Measurements from ENCODE around the gene RXRA.

Gene RXRA

DNA sequence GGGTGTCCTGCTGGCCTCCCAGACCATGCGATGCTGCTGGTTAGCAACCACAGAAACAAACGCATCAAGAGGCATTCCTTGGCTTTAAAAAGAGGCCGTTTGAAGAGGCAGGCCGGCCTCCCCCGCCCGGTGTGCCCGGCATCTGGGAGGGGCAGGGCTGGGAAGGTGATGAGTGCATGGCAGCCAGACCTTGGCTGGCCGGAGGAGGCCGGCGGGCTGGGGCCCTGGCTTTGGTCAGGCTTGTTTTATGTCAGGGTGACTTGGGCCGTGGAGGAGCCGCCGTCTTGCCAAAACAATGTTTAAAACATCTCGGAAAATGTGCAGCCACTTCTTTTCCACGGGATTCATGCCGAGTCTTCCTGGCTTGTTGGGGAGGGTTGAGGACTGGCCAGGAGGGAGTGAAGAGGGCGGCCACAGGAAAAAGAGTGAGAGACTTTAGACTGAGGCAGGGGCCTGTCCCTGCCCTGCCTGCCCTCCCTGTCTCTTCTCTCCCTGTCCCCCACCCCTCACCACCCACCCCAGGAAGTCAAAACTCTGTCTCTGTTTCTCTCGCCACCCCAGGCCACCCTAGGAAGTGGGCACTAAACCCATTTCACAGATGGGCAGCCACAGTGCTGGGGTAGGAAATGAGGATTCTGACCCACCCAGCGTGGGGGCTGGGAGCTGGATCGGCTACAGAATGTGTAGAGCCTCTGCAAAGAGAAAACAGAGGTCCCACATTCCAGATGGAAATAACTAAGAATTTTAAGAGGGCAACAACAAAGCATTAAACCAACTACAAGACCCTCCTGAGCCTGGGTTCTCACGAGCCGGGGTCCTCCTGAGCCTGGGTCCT lies 143.0 kb downstream of the RXRA start:
- no peak for DNase-seq (ENCODE audit: low read depth in 2 of 2)

DNA sequence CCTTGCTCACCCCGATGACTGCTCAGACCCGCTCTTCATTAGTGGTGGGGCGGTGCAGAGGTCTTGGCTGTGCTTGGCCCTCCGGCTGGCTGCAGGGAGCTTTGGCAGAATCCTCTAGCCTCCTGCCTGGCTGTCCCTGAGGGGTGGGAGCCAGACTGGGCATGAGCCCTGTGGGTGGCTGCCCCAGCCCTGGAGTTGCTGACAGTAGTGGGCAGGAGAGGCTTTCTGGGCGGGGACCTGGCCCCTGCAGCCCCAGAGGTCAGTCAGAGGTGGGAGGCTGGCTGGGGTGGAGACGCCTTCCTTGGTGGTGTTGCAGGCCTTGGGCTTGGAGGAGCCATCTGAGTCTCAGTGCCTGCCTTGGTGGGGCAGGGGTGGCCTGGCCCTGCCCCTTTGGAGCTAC lies 146.0 kb downstream of the RXRA start:
- DNase-seq (ENCODE audit: low read depth in 2 of 2): no peak

DNA sequence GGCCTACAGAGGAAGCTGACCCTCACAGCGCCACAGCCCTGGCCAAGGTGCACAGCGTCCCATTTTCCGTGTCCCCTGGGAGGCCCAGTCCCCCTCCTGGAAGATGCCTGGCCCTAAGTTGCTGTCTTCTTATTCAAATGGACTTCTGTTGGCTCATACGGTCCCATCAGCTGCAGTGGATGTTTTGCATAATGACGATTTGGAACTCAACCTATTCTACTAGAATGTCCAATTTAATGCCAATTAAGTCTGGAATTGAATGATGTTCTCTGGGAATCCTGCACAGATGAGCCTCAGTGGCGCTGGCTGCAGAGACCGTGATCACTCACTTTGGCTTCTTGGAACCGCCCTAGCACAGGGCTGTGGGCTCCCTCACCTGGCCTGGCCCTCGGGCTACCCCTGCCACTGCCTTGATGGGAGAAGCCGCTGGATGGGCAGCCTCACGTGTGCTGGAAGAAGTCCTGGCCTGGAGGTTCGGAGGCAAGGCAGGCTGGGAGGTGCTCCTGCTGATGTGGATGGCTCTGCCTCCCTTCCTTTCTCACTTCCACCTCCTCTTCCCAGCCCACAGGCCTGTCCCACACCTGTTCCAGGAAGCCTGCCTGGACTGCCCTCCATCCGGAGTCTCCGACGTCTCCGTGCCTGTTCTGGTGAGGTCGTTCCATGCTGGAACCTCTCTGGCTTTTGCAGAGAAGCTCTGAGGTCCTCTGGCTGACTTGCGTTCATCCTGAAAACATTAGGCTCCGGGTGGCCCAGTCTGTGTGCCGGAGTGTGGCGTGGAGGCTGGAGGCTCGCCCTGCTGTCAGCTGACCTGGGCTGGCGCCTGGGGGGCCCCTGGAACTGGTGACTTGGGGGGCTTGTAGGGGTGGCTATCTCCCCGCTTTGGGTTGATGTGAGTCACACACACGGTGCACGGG lies 147.1 kb downstream of the RXRA start:
- DNase-seq (ENCODE audit: low read depth in 2 of 2): no peak

DNA sequence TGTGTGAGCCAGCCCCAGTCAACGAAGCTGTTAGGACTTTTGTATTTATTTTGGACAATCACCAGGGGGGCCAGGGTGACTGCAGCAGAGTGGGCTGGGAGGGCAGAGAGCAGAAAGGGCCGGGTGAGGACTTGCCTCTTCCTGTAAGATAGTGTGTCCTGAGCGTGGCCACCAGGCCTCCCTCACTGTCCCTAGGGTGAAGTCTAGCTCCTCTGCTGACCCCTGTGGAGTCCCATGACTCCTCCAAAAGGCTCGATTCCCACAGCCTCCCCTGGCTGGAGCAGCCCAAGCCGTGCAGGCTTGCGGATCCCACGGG lies 147.8 kb downstream of the RXRA start:
- no peak for DNase-seq (ENCODE audit: low read depth in 2 of 2)

DNA sequence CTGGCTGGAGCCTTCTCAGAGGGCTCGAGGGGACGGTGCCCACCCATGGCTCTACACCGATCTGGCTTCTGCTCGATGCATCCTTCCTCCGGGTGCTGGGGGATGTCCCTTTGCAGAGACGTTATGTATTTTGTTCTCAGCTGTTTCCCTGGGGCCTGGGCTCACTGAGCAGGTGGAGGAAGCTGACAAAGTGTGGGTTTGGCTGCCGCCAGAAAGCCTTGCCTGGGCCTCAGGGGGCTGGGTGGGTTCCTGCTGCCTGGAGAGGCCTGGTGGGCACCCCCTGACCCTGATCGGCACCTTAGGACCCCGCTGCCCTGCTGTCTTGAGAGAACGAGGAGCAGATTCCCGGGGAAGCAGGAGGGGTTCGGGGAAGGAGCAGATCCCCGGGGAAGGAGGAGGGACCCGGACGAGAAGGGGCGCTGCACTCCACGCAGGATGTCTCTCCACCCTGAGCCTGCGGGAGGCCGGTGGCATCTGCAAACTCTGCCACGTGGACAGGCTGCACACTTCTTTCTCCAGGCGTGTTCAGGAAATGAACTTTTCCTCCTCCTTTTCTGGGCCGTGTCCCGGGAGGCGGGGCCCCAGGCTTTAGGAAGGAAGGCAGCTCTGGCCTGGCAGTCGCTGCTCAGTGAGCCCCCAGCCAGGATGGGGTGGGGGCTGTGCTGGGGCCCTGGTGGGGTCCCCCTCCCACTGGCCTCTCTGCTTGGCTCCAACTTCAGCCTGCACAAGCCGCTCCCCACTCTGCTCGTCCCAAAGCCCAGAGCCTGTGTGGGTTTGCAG lies 148.9 kb downstream of the RXRA start:
- DNase-seq (ENCODE audit: low read depth in 2 of 2): peak; percentile 84 to 89

DNA sequence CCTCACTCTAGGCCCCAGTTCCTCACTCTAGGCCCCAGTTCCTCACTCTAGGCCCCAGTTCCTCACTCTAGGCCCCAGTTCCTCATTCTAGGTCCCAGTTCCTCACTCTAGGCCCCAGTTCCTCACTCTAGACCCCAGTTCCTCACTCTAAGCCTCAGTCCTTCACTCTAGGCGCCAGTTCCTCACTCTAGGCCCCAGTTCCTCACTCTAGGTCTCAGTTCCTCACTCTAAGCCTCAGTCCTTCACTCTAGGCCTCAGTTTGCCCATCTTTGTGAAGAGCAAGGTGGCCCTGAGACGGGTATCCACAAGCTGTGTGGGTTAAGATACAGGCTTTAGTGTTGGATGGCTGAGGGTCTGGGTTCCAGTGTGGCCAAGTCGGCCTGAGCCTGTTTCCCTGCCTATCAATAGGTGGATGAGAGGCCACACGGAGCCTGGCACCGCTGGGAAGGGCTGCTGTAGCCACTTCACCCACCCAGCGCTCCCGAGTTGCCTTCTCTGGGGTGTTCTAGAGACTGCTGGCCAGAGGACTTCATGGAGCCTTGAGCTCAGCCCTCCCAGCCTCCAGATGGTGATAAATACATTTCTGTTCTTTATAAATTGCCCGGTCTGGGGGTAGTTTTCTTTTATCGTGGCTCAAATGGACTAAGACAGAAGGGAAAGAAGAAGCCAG lies 150.2 kb downstream of the RXRA start:
- DNase-seq (ENCODE audit: low read depth in 2 of 2): no peak

DNA sequence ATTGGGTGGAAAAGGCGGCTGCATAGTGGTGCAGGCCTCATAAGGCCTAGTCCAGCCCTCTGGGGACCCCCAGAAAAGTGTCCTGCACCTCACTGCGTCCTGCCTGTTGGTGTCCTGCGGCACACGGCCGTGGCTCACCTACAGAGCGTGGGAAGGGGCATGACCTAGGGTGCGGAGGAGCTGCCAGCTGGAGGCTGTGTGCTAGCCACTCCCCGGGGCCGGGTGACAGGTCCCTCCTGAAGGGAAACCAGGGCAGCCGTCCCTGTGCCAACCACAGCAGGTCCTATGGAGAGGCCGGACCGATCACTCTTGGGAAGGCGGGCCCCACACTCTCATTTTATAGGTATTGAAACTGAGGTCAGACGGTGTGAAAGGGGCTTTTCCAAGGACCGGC lies 150.7 kb downstream of the RXRA start:
- DNase-seq (ENCODE audit: low read depth in 2 of 2): no peak

DNA sequence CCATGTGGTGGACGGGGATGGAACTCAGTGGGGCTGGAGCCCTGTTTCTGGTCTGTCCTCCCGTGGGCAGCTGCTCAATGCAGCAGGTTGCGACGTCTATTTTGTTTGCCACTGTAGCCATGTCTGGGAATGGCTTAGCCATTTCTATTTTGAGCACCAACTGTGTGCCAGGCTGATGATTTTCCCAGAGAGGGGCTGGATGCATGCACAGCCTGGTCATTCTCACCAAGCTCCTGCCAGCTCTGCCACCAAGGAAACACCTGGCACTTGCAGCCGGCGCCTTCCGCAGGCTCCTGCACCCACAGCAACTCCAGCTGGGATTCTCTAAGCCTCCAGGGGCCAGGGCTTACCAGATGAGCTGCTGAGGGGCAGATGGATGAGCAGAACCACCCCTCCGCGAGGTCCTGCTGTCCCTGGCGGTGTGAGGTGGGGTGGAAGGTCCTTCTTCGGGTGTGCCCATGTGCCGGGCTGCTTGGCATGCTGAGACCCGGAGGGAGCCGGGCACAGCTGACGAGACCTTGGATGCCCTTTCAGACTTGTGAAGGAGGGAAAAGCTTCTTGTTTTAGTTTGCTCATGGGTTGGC lies 151.2 kb downstream of the RXRA start:
- no peak for DNase-seq (ENCODE audit: low read depth in 2 of 2)

DNA sequence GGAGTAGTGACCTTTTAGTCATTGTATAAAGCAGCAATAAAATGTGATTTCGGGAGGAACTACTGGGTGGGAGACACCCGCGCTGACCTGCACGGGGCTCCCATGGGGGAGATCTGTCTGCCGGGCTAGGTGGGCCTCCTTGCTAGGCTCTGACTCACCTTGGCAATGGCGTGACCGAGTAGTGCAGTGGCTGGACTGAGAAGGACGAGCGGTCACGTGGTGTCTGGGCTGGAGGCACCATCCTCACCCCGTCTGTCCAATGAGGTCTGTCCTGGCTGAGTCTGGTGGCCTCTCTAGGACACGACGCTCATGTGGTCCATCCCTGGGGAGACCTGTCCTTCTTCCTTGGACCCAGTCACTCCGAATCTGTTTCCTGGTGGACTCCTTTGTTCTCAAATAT lies 151.7 kb downstream of the RXRA start:
- no peak for DNase-seq (ENCODE audit: low read depth in 2 of 2)

DNA sequence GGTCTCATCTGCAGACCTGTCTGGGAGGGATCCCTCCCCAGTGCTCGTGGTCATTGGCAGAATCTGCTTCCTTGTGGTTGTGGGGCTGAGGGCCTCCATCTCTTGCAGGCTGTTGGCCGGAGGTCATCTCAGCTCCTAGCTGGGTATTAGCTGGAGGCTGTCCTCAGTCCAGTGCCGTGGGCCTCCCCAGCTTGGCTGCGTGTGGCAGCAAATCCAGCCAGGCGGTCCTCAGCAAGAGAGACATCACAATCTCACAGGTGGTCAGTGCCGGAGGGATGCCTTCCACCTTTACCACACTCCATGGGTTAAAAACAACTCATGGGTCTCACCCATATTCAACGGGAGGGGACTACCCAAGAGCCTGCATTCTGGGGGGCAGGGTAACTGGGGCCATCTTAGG lies 155.5 kb downstream of the RXRA start:
- no peak for DNase-seq (ENCODE audit: low read depth in 2 of 2)

DNA sequence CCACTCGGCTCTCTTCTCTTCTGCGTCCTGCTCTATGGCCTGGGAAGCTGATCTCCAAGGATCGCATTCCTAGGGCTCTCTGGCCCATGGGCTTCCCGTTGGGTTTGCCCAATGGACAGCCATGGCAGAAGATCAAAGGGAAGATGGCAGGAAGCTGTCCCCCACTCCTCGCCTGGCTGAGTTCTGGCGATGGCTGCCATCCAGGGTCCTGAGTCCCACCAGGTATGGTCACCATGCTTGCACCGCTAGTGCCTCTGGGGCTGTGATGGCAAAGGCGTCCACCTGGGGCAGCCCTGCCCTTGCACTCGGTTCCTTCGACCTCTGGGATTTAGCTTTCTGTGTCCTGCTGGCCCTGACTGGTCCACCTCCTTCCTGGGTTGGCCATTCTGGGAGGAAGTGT lies 156.0 kb downstream of the RXRA start:
- no peak for DNase-seq (ENCODE audit: low read depth in 2 of 2)

DNA sequence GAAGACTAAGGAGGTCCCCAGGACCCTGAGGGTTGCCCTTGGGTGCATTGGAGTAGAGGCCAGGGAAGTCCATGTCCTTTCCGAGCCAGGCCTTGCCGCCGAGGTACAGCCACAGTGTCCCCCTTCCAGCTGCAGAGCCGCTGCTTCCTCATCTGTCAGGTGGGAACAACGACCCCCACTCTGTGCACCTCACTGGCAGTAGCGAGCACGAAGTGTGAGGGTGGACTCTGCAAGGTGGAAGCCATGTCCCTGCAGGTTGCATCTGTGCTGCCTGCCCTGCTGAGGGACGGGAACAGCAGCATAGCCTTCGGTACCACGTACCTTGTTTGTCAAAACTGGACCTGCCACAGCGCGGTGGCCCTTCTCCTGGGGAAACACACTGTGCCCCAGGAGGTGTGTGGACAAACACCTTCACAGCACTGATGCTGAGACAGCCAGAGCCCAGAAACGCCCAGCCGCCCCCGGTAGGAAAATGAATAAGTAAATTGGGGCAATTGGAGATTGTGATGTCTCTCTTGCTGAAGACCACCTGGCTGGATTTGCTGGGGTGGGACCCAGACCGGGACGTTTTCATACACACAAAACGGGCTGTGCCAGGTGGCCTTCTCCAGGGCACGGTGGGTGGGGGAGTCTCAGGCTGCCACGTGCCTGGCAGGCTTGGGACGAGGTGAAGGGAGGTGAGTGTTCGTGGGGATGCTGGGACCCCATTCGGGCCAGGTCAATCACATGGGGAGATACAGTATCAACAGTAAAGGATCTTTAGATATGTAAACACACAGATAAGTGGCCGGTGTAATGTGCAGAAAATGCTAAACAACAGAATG lies 157.3 kb downstream of the RXRA start:
- no peak for DNase-seq (ENCODE audit: low read depth in 2 of 2)

DNA sequence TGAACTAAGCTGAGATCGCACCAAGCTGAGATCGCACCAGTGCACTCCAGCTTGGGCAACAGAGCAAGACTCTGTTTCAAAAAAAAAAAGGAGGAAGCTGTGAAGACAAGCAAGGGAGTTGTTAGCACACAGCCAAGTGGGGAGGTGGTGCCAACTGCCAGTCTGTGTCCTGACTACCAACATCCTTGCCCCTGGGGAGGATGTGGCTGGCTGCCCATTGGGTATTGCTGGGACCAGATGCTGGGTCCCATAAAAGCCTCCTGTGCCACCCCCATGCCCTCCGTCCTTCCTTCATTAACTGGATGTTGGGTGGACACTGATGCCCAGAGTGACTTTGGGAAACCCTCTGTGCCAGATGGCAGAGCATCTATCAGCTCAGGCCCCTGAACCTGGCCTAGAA lies 158.2 kb downstream of the RXRA start:
- no peak for DNase-seq (ENCODE audit: low read depth in 2 of 2)

DNA sequence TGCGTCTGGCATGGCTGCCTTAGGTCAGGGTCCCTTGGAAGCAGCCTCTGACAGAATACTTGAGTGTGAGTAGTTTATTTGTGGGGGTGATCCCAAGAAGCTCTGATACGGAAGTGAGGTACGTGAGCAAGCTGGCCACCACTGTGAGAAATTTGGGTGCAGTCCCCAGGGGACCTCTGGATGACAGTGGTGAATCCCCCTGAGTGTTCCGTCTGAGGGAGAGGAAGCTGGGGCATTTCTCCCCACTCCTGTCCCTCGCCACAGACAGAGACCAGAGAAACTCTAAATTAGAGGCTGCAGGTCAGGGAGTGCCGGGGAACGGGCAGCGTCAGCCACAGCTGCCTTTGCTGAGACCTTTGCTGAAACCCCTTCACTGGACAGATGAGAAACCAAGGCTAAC lies 159.4 kb downstream of the RXRA start:
- DNase-seq (ENCODE audit: low read depth in 2 of 2): no peak

DNA sequence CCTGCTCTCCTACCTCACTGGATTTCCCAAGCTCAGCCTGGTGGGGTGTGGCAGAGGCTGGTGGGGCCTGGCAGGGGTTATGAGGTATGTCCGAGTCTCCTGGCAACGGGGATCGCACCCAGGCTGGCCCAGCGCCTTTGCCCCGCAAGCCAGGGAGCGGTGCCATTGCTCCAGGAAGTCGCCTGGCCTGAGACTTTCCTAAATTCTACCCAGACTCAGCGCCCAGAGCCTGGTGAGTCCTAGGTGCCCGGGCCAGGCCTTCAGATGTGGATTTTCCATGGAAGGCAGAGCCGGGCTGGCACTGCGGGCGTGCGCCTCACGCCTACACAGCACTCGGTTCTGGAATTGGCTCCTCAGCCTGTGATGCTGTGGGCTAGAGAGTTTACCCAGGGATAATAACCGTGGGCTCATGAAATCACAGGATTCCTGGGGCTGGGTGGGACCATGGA lies 159.9 kb downstream of the RXRA start:
- no peak for DNase-seq (ENCODE audit: low read depth in 2 of 2)

DNA sequence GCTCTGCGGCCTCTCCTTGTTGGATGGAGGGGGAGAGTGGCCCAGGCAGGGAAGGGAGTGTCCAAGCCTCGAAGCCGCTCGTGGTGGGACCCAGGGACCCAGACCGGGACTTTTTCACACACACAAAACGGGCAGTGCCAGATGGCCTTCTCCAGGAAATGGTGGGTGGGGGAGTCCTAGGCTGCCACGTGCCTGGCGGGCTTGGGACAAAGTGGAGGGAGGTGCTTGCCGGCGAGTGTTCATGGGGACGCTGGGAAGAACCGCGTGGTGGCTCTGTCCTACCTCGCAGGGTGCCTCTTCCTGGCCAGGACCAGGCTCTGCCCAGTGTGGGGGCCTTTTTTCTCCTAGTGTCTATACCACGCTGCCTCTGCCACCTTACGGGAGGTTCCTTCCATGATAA lies 160.3 kb downstream of the RXRA start:
- no peak for DNase-seq (ENCODE audit: low read depth in 2 of 2)

Data from fibroblast of skin of left quadriceps (primary cell).